ENCODE measurements around the gene MEGF8.

Gene MEGF8

DNA sequence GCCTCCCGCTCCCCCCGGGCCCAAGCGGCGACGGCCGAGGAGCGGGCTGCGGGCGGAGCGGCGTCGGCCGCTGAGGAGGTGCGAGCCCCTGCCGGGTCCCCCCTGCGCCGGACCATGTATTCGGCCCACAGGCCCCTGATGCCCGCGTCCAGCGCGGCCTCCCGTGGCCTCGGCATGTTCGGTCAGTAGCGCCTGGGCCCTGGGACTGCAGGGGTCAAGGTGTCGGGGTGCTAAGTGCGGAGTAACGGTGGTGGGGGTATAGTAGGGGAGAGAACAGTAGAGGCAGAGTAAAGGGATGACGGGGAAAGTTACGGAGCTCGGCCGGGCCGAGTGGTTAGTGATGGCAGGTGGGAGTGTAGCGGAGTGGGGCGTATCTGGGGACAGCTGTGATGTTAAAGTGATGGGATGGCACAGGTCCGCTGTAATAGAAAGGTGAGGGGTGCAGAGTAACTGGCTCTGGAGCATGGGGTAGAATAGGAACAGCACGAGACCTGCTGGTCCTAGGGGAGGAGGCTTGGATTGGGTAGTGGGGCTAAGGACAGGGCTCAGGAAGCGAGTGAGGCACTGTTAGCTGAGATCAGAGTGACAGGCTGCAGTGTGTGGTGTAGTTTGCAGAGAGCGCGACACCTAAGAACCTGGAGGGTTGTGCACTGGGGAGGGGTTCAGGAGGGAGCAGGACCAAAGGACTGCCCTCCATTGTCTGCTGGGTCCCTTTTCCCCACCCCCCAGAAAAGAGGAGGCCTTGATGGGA lies 40.7 kb upstream of the MEGF8 start:
- intact Hi-C loops (cut with DNase I) = no loop called here
- DNase-seq = peak in 7 of 42 donors; percentile 20 to 51 (median 32)

DNA sequence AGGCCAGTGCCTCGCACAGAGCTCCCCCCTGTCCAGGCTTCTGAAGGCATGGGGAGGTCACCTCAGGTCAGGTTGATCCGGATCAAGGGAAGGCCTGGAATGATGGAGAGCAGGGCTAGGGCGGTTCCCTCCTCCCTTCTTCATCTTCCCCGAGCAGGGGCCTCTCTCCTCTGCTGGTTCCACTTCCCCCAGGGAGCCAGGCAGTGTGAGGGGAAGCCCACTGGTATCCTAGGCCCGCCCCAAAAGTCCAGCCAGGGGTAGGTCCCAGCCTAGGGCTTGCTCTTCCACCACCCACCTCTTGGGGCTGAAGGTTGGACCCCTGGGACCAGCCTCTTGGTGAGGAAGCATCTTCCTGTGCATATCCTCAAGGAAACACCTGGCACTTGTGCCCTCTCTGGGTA lies 39.9 kb upstream of the MEGF8 start:
- intact Hi-C loops (cut with DNase I) = no loop called here
- DNase-seq = no peak

DNA sequence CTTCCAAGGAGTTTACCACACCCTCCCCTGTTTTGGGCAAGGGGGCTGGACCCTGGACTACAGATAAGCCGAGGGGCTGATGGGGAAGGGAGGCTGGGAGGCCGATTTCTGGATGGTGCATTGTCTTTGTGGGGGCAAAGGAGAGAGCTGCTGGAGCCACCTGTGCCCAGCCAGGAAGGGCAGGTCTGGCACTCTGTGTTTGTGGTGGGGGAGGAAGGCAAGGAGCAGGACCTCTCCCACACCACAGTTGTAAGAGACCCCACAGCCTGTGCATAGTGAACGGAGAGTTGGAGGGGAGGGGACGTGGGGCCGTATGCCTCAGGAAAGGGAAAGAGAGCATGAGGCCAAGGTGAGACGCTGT lies 39.5 kb upstream of the MEGF8 start:
- intact Hi-C loops (cut with DNase I) = no loop called here
- DNase-seq = no peak

DNA sequence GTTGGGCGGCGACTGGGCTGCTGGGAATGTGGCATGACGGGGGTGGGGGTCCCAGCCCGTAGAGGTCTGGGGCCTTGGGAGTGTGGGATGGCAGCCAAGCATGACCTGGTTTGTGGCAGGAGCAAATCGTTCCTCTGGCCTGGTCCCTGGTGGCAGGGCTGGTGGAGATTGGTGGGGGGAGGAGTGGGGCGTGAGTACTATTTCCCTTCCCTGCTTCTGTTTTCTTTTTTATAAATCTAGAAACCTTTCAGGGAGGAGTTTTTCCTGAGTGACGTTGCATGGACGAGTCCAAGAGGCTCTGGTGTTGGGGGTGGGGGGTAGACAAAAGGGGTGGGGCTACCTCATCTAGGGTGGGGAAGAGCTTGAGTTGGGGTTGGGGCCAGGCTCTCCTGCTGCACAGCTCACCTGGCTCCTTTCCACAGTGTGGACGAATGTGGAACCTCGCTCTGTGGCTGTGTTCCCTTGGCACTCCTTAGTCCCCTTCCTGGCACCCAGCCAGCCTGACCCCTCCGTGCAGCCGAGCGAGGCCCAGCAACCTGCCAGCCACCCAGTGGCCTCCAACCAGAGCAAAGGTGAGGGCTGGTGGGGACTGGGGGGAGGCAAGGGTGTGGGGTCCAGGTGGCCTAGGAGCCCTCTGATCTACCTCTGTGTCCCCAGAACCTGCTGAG lies 39.0 kb upstream of the MEGF8 start:
- intact Hi-C loops (cut with DNase I) = no loop called here

DNA sequence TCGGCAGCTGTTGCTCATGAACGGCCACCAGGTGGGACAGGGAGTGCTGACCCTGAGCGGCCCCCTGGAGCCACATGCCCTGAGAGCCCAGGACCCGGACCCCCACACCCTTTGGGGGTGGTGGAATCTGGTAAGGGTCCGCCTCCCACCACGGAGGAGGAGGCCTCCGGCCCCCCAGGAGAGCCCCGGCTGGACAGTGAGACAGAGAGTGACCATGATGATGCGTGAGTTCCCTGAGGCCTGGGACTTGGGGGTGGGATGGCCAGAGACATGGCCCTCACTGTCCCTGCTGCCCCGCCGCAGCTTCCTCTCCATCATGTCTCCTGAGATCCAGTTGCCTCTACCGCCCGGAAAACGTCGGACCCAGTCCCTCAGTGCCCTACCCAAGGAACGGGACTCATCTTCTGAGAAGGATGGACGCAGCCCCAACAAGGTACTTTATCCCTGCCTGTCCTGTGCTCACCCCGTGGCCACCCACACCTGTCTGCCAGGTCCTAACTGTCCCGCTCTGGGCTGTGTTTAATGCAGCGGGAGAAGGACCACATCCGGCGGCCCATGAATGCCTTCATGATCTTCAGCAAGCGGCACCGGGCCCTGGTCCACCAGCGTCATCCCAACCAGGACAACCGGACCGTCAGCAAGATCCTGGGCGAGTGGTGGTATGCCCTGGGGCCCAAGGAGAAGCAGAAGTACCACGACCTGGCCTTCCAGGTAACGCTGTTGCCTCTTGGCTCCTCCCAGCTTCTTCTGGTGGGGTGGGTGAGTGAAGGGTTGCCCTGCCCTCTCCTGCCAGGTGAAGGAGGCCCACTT lies 38.2 kb upstream of the MEGF8 start:
- DNase-seq = no peak
- intact Hi-C loops (cut with DNase I) = no loop called here

More for the DNA sequence above, 39.0 kb upstream of the MEGF8 start:
- DNase-seq = peak in 9 of 42 donors; percentile 26 to 65 (median 41)

DNA sequence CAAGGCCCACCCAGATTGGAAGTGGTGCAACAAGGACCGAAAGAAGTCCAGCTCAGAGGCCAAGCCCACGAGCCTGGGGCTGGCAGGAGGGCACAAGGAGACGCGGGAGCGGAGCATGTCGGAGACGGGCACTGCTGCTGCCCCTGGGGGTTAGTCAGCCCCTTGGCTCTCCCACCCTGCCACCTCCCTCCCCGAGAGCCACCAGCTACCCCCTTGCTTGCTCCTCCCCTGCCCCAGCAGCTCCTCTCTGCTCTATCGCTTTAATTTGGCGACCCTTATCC lies 37.7 kb upstream of the MEGF8 start:
- no peak for DNase-seq

DNA sequence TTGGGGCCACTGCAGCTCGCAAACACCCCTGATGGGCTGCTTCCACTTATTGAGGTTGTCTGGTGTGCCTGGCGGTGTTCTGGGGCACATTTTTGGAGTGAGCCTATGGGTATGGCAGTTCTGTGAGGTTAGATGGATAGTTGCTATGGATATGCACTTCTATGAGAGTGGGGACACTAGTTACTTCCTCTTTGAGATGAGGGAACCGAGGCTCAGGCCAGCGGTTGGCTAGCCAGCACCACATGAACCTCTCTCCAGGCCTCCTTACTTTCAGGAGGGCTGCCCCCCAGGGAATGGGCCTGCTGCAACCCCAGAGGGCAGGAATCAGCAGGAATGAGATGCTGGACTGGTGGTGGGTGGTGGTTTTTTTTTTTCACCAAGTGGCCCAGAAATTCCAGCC lies 37.0 kb upstream of the MEGF8 start:
- intact Hi-C loops (cut with DNase I) = no loop called here
- no peak for DNase-seq

More for the DNA sequence above, 37.7 kb upstream of the MEGF8 start:
- intact Hi-C loops (cut with DNase I) = no loop called here

DNA sequence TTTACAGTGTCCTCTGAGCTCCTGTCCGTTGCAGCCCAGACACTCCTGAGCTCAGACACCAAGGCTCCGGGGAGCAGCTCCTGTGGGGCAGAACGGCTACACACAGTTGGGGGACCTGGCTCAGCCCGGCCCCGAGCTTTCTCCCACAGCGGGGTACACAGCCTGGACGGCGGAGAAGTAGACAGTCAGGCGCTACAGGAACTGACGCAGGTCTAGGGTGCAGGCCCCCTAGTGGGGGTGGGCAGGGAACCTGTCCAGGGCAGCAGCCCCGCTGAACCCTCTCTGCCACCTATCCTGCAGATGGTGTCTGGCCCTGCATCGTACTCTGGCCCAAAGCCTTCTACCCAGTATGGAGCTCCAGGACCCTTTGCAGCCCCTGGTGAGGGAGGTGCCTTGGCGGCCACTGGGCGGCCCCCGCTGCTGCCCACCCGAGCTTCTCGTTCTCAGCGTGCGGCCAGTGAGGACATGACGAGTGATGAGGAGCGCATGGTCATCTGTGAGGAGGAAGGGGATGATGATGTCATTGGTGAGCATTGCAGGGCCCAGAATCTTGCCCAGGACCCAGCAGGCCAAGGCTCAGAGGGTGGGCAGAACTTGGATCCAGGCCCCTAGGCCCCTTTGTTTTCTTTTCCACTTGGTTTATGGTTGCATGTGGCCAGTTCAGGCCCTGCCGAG lies 36.4 kb upstream of the MEGF8 start:
- intact Hi-C loops (cut with DNase I) = no loop called here
- peak in 1 of 42 donors; percentile 8 for DNase-seq

DNA sequence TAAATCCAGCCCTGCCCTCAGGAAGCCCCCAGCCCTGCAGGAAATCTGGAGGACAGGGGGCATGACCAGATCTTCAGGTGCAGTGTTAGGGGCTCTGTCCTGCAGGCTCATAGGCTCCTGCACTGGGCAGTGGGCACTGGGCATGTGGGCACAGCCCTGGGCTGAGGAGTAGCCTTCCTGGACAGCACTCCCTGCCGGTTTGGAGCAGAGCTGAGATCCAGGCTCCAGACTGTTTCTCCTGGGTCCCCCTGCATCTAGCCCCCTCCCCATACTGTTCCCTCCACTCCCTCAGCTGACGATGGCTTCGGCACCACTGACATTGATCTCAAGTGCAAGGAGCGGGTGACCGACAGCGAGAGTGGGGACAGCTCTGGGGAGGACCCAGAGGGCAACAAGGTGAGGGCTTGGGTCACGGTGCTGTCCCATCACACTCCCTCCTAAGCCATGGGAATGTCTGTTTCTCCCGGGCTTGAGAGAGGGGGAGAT lies 35.8 kb upstream of the MEGF8 start:
- no peak for DNase-seq

DNA sequence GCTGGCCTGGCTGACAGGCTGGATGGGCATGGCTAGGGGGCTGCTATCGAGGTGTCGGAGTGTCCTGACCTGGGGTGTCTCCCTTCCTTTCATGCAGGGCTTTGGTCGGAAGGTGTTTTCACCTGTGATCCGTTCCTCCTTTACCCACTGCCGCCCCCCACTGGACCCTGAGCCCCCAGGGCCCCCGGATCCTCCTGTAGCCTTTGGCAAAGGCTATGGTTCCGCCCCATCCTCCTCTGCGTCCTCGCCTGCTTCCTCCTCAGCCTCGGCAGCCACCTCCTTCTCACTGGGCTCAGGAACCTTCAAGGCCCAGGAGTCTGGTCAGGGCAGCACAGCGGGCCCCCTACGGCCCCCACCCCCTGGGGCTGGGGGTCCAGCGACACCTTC lies 35.3 kb upstream of the MEGF8 start:
- intact Hi-C loops (cut with DNase I) = no loop called here
- DNase-seq = peak in 1 of 42 donors; percentile 10

More for the DNA sequence above, 35.8 kb upstream of the MEGF8 start:
- intact Hi-C loops (cut with DNase I) = no loop called here

DNA sequence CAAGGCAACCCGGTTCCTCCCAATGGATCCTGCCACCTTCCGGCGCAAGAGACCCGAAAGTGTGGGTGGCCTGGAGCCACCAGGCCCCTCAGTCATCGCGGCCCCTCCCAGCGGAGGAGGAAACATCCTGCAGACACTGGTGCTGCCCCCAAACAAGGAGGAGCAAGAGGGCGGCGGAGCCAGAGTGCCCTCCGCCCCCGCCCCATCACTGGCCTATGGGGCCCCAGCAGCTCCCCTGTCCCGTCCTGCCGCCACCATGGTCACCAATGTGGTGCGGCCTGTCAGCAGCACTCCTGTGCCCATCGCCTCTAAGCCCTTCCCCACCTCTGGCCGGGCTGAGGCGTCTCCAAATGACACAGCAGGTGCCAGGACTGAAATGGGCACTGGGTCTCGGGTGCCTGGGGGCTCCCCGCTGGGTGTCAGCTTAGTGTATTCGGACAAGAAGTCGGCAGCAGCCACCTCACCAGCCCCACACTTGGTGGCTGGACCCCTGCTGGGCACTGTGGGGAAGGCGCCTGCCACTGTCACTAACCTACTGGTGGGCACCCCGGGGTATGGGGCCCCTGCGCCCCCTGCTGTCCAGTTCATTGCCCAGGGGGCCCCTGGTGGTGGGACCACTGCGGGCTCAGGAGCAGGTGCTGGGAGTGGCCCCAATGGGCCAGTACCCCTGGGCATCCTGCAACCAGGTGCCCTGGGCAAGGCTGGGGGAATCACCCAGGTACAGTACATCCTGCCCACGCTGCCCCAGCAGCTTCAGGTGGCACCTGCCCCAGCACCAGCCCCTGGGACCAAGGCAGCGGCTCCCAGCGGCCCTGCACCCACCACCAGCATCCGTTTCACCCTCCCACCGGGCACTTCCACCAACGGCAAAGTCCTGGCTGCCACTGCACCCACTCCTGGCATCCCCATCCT lies 34.7 kb upstream of the MEGF8 start:
- DNase-seq = peak in 1 of 42 donors; percentile 30
- intact Hi-C loops (cut with DNase I) = no loop called here

DNA sequence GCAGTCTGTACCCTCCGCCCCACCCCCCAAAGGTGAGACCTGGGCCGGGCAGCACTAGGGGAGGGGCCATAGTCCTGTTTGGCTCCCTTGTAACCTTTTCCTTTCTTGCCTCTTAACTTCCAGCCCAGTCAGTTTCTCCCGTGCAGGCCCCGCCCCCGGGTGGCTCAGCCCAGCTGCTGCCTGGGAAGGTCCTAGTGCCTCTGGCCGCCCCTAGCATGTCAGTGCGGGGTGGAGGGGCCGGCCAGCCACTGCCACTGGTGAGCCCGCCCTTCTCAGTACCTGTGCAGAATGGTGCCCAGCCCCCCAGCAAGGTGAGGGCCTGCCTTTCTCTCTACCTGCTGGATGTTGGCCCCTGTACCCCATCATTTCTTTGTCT lies 34.0 kb upstream of the MEGF8 start:
- intact Hi-C loops (cut with DNase I) = no loop called here
- DNase-seq = no peak

DNA sequence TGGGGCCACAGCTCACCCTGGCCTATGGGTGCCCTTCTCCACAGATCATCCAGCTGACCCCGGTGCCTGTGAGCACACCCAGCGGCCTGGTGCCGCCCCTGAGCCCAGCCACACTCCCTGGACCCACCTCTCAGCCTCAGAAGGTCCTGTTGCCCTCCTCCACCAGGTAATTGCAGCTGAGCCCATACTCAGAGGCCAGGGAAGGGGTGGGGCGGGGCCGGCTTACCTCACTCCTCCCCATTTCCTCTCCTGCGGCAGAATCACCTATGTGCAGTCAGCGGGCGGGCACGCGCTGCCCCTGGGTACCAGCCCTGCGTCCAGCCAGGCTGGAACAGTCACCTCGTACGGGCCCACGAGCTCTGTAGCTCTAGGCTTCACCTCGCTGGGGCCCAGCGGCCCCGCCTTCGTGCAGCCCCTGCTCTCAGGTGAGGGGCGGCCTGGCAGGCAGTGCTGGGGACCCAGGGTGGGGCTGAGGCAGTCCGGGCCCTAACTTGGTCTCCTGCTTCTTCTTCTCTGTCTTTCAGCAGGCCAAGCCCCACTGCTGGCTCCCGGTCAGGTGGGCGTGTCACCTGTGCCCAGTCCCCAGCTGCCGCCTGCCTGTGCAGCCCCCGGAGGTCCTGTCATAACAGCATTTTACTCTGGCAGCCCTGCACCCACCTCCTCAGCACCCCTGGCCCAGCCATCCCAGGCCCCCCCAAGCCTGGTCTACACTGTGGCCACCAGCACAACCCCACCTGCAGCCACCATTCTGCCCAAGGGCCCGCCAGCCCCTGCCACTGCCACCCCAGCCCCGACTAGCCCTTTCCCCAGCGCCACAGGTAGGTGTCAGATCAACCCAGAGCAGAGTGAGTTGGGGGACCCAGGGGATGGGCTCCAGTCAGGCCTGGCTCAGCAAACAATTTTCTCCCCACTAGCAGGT lies 33.1 kb upstream of the MEGF8 start:
- no peak for DNase-seq
- intact Hi-C loops (cut with DNase I) = no loop called here

DNA sequence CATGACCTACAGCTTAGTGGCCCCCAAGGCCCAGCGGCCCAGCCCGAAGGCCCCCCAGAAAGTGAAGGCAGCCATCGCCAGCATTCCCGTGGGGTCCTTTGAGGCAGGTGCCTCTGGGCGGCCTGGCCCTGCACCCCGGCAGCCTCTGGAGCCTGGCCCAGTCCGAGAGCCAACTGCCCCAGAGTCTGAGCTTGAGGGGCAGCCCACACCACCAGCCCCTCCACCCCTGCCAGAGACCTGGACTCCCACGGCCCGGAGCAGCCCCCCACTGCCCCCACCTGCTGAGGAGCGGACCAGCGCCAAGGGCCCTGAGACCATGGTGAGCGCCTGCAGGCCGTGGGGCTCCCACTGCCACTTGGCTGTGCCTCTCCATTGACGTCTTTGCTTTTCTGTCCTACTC lies 32.5 kb upstream of the MEGF8 start:
- intact Hi-C loops (cut with DNase I) = no loop called here
- DNase-seq = peak in 1 of 42 donors; percentile 9

DNA sequence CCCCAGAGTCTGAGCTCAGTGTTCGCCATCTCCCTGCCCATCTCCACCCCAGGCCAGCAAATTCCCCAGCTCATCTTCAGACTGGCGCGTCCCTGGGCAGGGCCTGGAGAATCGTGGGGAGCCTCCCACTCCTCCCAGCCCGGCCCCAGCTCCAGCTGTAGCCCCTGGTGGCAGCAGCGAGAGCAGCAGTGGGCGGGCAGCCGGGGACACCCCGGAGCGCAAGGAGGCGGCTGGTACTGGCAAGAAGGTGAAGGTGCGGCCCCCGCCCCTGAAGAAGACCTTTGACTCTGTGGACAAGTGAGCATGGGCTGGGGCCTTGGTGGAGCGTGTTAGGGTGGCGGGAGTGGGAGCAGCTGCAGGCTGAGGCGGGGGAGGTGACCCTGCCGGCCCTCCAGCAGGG lies 31.9 kb upstream of the MEGF8 start:
- intact Hi-C loops (cut with DNase I) = no loop called here
- peak in 1 of 42 donors; percentile 12 for DNase-seq

DNA sequence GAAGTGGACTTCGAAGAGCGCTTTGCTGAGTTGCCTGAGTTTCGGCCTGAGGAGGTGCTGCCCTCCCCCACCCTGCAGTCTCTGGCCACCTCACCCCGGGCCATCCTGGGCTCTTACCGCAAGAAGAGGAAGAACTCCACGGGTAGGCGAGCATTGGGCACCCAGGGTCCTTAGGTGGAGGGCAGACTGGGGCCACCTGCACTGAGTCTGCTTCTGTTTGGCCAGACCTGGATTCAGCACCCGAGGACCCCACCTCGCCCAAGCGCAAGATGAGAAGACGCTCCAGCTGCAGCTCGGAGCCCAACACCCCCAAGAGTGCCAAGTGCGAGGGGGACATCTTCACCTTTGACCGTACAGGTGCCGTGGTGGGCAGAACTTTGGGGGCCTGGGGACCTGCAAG lies 31.5 kb upstream of the MEGF8 start:
- intact Hi-C loops (cut with DNase I) = no loop called here
- no peak for DNase-seq

DNA sequence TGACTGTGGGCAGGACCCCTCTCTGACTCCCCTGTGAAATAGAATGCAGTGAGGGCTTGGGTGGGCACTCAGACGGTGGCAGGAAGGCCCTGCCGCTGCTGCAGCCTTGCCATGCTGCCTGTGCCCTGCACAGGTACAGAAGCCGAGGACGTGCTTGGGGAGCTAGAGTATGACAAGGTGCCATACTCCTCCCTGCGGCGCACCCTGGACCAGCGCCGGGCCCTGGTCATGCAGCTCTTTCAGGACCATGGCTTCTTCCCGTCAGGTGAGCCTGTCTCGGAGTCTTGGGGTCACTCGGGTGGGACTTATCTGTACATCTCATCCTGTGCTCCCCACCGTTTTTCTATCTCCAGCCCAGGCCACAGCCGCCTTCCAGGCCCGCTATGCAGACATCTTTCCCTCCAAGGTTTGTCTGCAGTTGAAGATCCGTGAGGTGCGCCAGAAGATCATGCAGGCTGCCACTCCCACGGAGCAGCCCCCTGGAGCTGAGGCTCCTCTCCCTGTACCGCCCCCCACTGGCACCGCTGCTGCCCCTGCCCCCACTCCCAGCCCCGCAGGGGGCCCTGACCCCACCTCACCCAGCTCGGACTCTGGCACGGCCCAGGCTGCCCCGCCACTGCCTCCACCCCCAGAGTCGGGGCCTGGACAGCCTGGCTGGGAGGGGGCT lies 30.8 kb upstream of the MEGF8 start:
- DNase-seq = peak in 1 of 42 donors; percentile 12
- intact Hi-C loops (cut with DNase I) = no loop called here

Data from head of caudate nucleus (tissue), 42 donors.